ENCODE data around the gene COX4I2.

DNA sequence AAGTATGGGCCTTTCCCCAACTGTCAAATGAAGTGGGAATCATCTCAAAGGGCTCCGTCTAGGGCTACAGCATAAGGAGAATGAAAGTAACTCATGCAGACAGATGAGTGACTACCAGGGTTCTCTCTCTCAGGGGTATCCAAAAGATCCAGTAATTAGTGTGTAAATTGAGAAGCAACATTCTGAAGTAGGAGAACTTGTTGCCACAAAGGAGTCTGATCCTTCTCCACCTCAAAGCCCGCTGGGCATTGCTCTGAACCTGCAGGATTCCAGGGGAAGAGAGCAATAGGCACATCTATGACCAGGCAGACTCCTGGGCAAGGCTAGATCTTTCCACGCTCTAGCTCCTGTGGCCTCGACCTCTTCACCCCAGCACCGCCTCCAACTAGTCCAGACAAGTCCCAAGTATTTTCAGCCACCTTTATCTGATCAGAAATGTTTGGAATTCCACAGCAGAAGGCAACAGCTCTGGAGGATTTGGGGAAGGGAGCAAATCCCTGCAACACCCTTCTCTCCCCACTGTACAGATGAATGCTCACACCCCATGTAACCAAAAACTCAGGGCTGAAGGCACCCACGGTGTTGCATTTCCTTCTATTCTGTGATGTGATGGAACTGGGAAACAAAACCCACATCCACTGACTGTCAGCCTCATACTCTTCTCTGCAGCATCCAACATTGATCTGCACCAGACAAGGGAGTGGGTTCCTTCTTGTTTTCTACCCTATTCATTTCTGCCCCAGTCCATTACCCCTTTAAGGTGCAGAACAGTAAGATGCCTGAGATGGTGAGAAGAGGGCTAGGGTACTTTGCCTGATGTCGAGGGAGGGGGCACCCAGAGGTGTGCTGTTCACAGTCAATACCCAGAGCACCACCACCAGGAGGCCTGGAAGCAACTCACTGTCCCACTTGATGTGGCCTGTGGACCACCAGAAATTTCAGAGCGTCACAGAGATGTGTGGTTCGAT, 41.0 kb downstream of the COX4I2 start:
- no peak for TF ChIP-seq EZH2 (IDR thresholded peaks at IDR 0.05; ENCODE audit: low read length, unreplicated experiment)
- TF ChIP-seq, protein P1, sequence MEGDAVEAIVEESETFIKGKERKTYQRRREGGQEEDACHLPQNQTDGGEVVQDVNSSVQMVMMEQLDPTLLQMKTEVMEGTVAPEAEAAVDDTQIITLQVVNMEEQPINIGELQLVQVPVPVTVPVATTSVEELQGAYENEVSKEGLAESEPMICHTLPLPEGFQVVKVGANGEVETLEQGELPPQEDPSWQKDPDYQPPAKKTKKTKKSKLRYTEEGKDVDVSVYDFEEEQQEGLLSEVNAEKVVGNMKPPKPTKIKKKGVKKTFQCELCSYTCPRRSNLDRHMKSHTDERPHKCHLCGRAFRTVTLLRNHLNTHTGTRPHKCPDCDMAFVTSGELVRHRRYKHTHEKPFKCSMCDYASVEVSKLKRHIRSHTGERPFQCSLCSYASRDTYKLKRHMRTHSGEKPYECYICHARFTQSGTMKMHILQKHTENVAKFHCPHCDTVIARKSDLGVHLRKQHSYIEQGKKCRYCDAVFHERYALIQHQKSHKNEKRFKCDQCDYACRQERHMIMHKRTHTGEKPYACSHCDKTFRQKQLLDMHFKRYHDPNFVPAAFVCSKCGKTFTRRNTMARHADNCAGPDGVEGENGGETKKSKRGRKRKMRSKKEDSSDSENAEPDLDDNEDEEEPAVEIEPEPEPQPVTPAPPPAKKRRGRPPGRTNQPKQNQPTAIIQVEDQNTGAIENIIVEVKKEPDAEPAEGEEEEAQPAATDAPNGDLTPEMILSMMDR (conservative IDR thresholded peaks at IDR 0.05; ENCODE audit: low read depth, low read length): no peak
- TF ChIP-seq EZH2phosphoT487 (IDR thresholded peaks at IDR 0.05; ENCODE audit: borderline replicate concordance, low read length): no peak

Measured in PC-3 (cell line).